ENCODE data around the gene TCP1.

GRCh38 chr6:159739341-159739740 lies 50.1 kb downstream of the TCP1 start:
- TF ChIP-seq POLR2A (IDR thresholded peaks at IDR 0.05; ENCODE audit: low read length) (no peak), GATA1 (IDR thresholded peaks at IDR 0.05; ENCODE audit: low read depth, low read length) (no peak)
